ENCODE results near the gene CRISP3. TPM values are rescaled to one million over a fixed set of nuclear protein-coding genes. Genes with fewer than 3 reads are reported as not detected.

Gene CRISP3
- total and polyA plus RNA-seq, 10 of the 15 experiments (the other 5 are each of a cell fraction or from before 2014, with no cell fraction given), result not detected

DNA sequence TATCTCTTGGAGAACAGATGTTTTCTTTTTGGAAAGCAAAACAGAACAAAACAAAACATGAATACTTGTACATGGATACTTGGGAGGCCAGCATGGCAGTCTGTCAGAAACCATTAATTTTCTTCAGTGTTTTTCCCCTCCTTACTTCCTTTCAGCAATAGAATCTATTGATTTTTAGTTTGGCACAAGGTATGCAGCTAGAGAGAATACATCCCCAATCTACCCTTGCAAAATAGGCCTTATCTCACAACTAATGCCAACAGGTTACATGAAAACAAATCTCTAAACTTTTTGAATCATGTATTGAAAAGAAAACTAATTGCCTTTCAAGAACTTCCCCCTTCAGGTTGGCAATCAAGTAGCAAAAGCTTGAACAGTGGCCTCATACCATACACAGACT is 40.1 kb upstream of the CRISP3 start:
- no peaks in the 10 kb centered on the region for H3K27me3 ChIP-seq (replicated peaks in 1 of 2; ENCODE audit: control insufficient read depth in 2 of 2, insufficient read depth in 2 of 2, low read length in 1 of 2)
- FAIRE-seq, result no peak
- BruUV-seq (replicated peaks), result no TSS peak
- POLR2A ChIA-PET, result no interaction called here
- H2AFZ ChIP-seq (ENCODE audit: control insufficient read depth, low read depth, low read length), result no peak overlapping the region
- SMC1A ChIA-PET (ENCODE audit: uncharacterized antibody, unreplicated experiment), result no interaction called here
- in situ Hi-C loops (cut with MboI) (no loop called here), intact Hi-C loops (cut with micrococcal nuclease; ENCODE audit: unreplicated experiment) (no loop called here)
- H4K20me1 ChIP-seq (ENCODE audit: control insufficient read depth, insufficient read depth), result no peaks in the 10 kb centered on the region
- DNase-seq (ENCODE audit: low read depth, low spot score), result no peak
- H3K4me3 ChIP-seq, result no peak overlapping the region
- TF ChIP-seq CBX3 (IDR thresholded peaks at IDR 0.05; ENCODE audit: borderline replicate concordance, low read depth) (no peak), TCF7 (IDR thresholded peaks at IDR 0.05; ENCODE audit: borderline replicate concordance) (no peak), MTA2 (IDR thresholded peaks at IDR 0.05; ENCODE audit: low read depth) (no peak), MEF2A (IDR thresholded peaks at IDR 0.05; ENCODE audit: insufficient read depth, low read depth, low read length) (no peak), MYC (IDR thresholded peaks at IDR 0.05; ENCODE audit: insufficient read depth, insufficient read length, insufficient replicate concordance, low read length, severe bottlenecking) (no peak)
- TF ChIP-seq, protein P1, sequence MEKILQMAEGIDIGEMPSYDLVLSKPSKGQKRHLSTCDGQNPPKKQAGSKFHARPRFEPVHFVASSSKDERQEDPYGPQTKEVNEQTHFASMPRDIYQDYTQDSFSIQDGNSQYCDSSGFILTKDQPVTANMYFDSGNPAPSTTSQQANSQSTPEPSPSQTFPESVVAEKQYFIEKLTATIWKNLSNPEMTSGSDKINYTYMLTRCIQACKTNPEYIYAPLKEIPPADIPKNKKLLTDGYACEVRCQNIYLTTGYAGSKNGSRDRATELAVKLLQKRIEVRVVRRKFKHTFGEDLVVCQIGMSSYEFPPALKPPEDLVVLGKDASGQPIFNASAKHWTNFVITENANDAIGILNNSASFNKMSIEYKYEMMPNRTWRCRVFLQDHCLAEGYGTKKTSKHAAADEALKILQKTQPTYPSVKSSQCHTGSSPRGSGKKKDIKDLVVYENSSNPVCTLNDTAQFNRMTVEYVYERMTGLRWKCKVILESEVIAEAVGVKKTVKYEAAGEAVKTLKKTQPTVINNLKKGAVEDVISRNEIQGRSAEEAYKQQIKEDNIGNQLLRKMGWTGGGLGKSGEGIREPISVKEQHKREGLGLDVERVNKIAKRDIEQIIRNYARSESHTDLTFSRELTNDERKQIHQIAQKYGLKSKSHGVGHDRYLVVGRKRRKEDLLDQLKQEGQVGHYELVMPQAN (conservative IDR thresholded peaks at IDR 0.05), result no peak
- H3K9ac ChIP-seq (ENCODE audit: control insufficient read depth, insufficient read depth, low read length), result no peak overlapping the region
- no peaks in the 10 kb centered on the region for H3K9me3 ChIP-seq (replicated peaks; ENCODE audit: control insufficient read depth, insufficient read depth, low read length)
- no peaks in the 10 kb centered on the region for H3K36me3 ChIP-seq (ENCODE audit: control insufficient read depth in 2 of 2, insufficient read depth in 2 of 2, low read length in 1 of 2)
- no peak overlapping the region for H3K4me2 ChIP-seq (ENCODE audit: control insufficient read depth, insufficient read depth)
- no peaks in the 10 kb centered on the region for H3K79me2 ChIP-seq (ENCODE audit: control insufficient read depth, insufficient read depth, low read length)
- CTCF ChIA-PET, result interaction anchor here (1.3 kb wide), 1 partner anchor 20 kb away, joined by 3 read pairs; no protein-coding TSS in a partner anchor
- no peaks in the 10 kb centered on the region for H3K4me1 ChIP-seq (ENCODE audit: control insufficient read depth, insufficient read depth, low read length)
- no peak for ATAC-seq
- H3K27ac ChIP-seq (ENCODE audit: control insufficient read depth, insufficient read depth), result no peak overlapping the region
- RAD21 ChIA-PET (ENCODE audit: unreplicated experiment), result no interaction called here

GRCh38 chr6:49782725-49783124 is 38.5 kb upstream of the CRISP3 start:
- no peak for ATAC-seq
- no peaks in the 10 kb centered on the region for H3K4me1 ChIP-seq (ENCODE audit: control insufficient read depth, insufficient read depth, low read length)
- RAD21 ChIA-PET (ENCODE audit: unreplicated experiment), result no interaction called here
- WGBS (ENCODE audit: insufficient coverage, insufficient replicate concordance, low lambda C conversion rate, missing lambda C conversion rate), result 42% methylated on average over 7 of the region's 7 CpGs
- no peak overlapping the region for H3K4me3 ChIP-seq
- in situ Hi-C loops (cut with MboI), result no loop called here
- no peak overlapping the region for H3K27ac ChIP-seq (ENCODE audit: control insufficient read depth, insufficient read depth)
- H4K20me1 ChIP-seq (ENCODE audit: control insufficient read depth, insufficient read depth), result no peaks in the 10 kb centered on the region
- no peak overlapping the region for H2AFZ ChIP-seq (ENCODE audit: control insufficient read depth, low read depth, low read length)
- H3K9me3 ChIP-seq (replicated peaks; ENCODE audit: control insufficient read depth, insufficient read depth, low read length), result no peaks in the 10 kb centered on the region
- POLR2A ChIA-PET, result no interaction called here
- H3K4me2 ChIP-seq (ENCODE audit: control insufficient read depth, insufficient read depth), result no peak overlapping the region
- DNase-seq (ENCODE audit: low read depth, low spot score), result no peak
- no peaks in the 10 kb centered on the region for H3K79me2 ChIP-seq (ENCODE audit: control insufficient read depth, insufficient read depth, low read length)
- intact Hi-C loops (cut with micrococcal nuclease; ENCODE audit: unreplicated experiment), result no loop called here
- no peaks in the 10 kb centered on the region for H3K36me3 ChIP-seq (ENCODE audit: control insufficient read depth in 2 of 2, insufficient read depth in 2 of 2, low read length in 1 of 2)
- SMC1A ChIA-PET (ENCODE audit: uncharacterized antibody, unreplicated experiment), result no interaction called here
- no peak for FAIRE-seq
- no TSS peak for BruUV-seq (replicated peaks)
- H3K27me3 ChIP-seq (replicated peaks in 1 of 2; ENCODE audit: control insufficient read depth in 2 of 2, insufficient read depth in 2 of 2, low read length in 1 of 2), result no peaks in the 10 kb centered on the region
- CTCF ChIA-PET, result no interaction called here
- no peak overlapping the region for H3K9ac ChIP-seq (ENCODE audit: control insufficient read depth, insufficient read depth, low read length)
- no peak for TF ChIP-seq FOXK2 (IDR thresholded peaks at IDR 0.05)
- TF ChIP-seq, protein P2, sequence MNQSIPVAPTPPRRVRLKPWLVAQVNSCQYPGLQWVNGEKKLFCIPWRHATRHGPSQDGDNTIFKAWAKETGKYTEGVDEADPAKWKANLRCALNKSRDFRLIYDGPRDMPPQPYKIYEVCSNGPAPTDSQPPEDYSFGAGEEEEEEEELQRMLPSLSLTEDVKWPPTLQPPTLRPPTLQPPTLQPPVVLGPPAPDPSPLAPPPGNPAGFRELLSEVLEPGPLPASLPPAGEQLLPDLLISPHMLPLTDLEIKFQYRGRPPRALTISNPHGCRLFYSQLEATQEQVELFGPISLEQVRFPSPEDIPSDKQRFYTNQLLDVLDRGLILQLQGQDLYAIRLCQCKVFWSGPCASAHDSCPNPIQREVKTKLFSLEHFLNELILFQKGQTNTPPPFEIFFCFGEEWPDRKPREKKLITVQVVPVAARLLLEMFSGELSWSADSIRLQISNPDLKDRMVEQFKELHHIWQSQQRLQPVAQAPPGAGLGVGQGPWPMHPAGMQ (IDR thresholded peaks at IDR 0.05; ENCODE audit: borderline replicate concordance), result no peak
- TF ChIP-seq, protein P3, sequence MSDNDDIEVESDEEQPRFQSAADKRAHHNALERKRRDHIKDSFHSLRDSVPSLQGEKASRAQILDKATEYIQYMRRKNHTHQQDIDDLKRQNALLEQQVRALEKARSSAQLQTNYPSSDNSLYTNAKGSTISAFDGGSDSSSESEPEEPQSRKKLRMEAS (IDR thresholded peaks at IDR 0.05; ENCODE audit: low read depth, low read length), result no peak
- no peak for TF ChIP-seq STAT1 (conservative IDR thresholded peaks at IDR 0.05)
- no peak for TF ChIP-seq TAF1 (IDR thresholded peaks at IDR 0.05; ENCODE audit: borderline replicate concordance, low read depth, low read length)
- TF ChIP-seq, protein P4, sequence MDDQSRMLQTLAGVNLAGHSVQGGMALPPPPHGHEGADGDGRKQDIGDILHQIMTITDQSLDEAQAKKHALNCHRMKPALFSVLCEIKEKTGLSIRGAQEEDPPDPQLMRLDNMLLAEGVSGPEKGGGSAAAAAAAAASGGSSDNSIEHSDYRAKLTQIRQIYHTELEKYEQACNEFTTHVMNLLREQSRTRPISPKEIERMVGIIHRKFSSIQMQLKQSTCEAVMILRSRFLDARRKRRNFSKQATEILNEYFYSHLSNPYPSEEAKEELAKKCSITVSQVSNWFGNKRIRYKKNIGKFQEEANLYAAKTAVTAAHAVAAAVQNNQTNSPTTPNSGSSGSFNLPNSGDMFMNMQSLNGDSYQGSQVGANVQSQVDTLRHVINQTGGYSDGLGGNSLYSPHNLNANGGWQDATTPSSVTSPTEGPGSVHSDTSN (IDR thresholded peaks at IDR 0.05; ENCODE audit: insufficient replicate concordance, low read depth, low read length), result no peak
- no peak for TF ChIP-seq SMARCA5 (IDR thresholded peaks at IDR 0.05)
